ENCODE results near the gene TIMM17B.
A peak's percentile ranks its signal among the peaks of the same experiment; 100 is the strongest.

Gene TIMM17B

GRCh38 chrX:48903290-48903689, 5.7 kb upstream of the TIMM17B start:
- no peak for TF ChIP-seq TEAD4 (IDR thresholded peaks at IDR 0.05)
- no peak for TF ChIP-seq RAD21 (IDR thresholded peaks at IDR 0.05; ENCODE audit: low read depth)
- no peak for TF ChIP-seq NFIC (IDR thresholded peaks at IDR 0.05)
- no peak for TF ChIP-seq TAF1 (IDR thresholded peaks at IDR 0.05; ENCODE audit: low read depth)
- TF ChIP-seq FOXM1 (IDR thresholded peaks at IDR 0.05; ENCODE audit: borderline replicate concordance, low read depth): no peak
- no peak for TF ChIP-seq USF1 (IDR thresholded peaks at IDR 0.05)
- TF ChIP-seq EP300 (IDR thresholded peaks at IDR 0.05; ENCODE audit: borderline replicate concordance): no peak
- TF ChIP-seq ZBTB7A (IDR thresholded peaks at IDR 0.05; ENCODE audit: low read depth): no peak

- TF ChIP-seq CEBPB (IDR thresholded peaks at IDR 0.05): no peak
- TF ChIP-seq, protein P1, sequence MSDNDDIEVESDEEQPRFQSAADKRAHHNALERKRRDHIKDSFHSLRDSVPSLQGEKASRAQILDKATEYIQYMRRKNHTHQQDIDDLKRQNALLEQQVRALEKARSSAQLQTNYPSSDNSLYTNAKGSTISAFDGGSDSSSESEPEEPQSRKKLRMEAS (IDR thresholded peaks at IDR 0.05): no peak
Observed at GRCh38 chrX:48902776-48903175, 5.2 kb upstream of the TIMM17B start.

DNA sequence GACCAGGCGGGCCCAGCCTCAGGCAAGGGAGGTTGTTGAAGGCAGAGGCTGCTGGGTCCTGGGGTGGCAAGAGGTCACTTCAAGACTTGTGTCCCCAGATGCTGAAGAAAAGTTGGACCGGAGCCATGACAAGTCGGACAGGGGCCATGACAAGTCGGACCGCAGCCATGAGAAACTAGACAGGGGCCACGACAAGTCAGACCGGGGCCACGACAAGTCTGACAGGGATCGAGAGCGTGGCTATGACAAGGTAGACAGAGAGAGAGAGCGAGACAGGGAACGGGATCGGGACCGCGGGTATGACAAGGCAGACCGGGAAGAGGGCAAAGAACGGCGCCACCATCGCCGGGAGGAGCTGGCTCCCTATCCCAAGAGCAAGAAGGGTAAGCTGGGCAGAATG, 4.6 kb upstream of the TIMM17B start:
- TF ChIP-seq TCF12 (IDR thresholded peaks at IDR 0.05; ENCODE audit: low read depth) (no peak), TAF1 (IDR thresholded peaks at IDR 0.05; ENCODE audit: low read depth) (no peak), RAD21 (IDR thresholded peaks at IDR 0.05; ENCODE audit: low read depth) (no peak), ZBTB7A (IDR thresholded peaks at IDR 0.05; ENCODE audit: low read depth) (no peak), TEAD4 (IDR thresholded peaks at IDR 0.05) (no peak), EP300 (IDR thresholded peaks at IDR 0.05; ENCODE audit: borderline replicate concordance) (no peak), YY1 (IDR thresholded peaks at IDR 0.05; ENCODE audit: low read depth) (no peak), REST (IDR thresholded peaks at IDR 0.05; ENCODE audit: low read depth) (no peak), FOXM1 (IDR thresholded peaks at IDR 0.05; ENCODE audit: borderline replicate concordance, low read depth) (no peak), NFIC (IDR thresholded peaks at IDR 0.05) (no peak), USF1 (IDR thresholded peaks at IDR 0.05) (no peak), CEBPB (IDR thresholded peaks at IDR 0.05) (no peak), EGR1 (IDR thresholded peaks at IDR 0.05) (no peak), CREB1 (IDR thresholded peaks at IDR 0.05; ENCODE audit: low read depth) (no peak)
- TF ChIP-seq, protein P1 (IDR thresholded peaks at IDR 0.05): no peak

DNA sequence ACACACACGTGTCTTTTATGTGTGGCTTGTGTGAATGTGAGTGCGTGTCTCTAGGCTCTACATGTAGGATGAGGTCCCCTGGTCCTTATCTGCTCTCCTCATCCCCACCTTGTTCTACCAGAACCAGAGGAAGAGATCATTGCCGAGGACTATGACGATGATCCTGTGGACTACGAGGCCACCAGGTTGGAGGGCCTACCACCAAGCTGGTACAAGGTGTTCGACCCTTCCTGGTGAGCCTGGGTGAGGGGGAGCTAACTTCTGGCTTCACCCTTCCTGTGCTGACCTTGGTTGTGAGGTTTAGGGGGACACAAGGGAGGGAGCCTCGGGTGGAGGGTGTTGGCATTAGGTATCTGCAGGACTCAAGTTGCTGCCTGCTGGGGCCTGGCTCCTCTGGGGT, 3.5 kb upstream of the TIMM17B start:
- TF ChIP-seq RAD21 (IDR thresholded peaks at IDR 0.05; ENCODE audit: low read depth): no peak
- TF ChIP-seq EGR1 (IDR thresholded peaks at IDR 0.05): no peak
- no peak for TF ChIP-seq EP300 (IDR thresholded peaks at IDR 0.05; ENCODE audit: borderline replicate concordance)
- TF ChIP-seq YY1 (IDR thresholded peaks at IDR 0.05; ENCODE audit: low read depth): no peak
- TF ChIP-seq CEBPB (IDR thresholded peaks at IDR 0.05): no peak
- no peak for TF ChIP-seq TAF1 (IDR thresholded peaks at IDR 0.05; ENCODE audit: low read depth)
- no peak for TF ChIP-seq NFIC (IDR thresholded peaks at IDR 0.05)
- TF ChIP-seq ZBTB7A (IDR thresholded peaks at IDR 0.05; ENCODE audit: low read depth): no peak
- no peak for TF ChIP-seq USF1 (IDR thresholded peaks at IDR 0.05)
- TF ChIP-seq TCF12 (IDR thresholded peaks at IDR 0.05; ENCODE audit: low read depth): no peak
- TF ChIP-seq, protein P1 (IDR thresholded peaks at IDR 0.05): no peak
- TF ChIP-seq TEAD4 (IDR thresholded peaks at IDR 0.05): no peak
- no peak for TF ChIP-seq FOXM1 (IDR thresholded peaks at IDR 0.05; ENCODE audit: borderline replicate concordance, low read depth)
- no peak for TF ChIP-seq REST (IDR thresholded peaks at IDR 0.05; ENCODE audit: low read depth)

- TF ChIP-seq ZBTB7A (IDR thresholded peaks at IDR 0.05; ENCODE audit: low read depth) (no peak), USF1 (IDR thresholded peaks at IDR 0.05) (peak; percentile 34; the same call in 1 of the 2 replicates), EGR1 (IDR thresholded peaks at IDR 0.05) (no peak)
Observed at GRCh38 chrX:48899078-48899410, 1.5 kb upstream of the TIMM17B start.
